ENCODE measurements around the gene RCAN2.

Gene RCAN2

DNA sequence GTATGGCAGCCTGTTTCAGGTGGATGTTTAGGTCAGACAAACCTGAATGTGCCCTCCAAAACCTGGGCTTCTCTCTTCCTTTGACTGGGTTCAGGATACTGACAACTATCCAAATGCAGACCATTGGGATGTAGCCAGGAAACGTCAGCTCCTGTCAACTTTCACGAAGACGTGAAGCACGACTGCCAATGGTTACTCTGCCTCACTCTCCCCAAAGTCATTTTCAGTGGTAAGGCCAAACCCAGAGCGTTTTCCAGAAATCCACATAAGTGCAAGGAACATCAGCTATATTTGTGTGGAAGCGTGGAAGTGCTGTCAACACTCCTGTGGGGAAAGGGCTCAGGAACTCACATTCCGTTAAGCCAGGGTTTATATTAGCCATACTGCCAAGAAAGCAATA lies 20.1 kb upstream of the RCAN2 start:
- no peaks in the 10 kb centered on the region for H3K9me3 ChIP-seq (ENCODE audit: control insufficient read depth in 2 of 2, low read length in 2 of 2)
- H3K4me1 ChIP-seq (ENCODE audit: control insufficient read depth in 2 of 2, insufficient read depth in 2 of 2, low read length in 2 of 2): peaks cover 0 to 7% of the 10 kb centered on the region in 2 donors
- H3K4me3 ChIP-seq (ENCODE audit: low read length in 2 of 2): no peak overlapping the region
- H3K27me3 ChIP-seq (ENCODE audit: control insufficient read depth in 2 of 2, insufficient read depth in 2 of 2, low read length in 2 of 2): no peaks in the 10 kb centered on the region
- no peak overlapping the region for H3K9ac ChIP-seq (ENCODE audit: low read depth in 1 of 2, low read length in 2 of 2)
- H3K27ac ChIP-seq (ENCODE audit: low read depth in 2 of 2, low read length in 2 of 2): peak overlapping the region; percentile 41 to 64
- H3K36me3 ChIP-seq (ENCODE audit: control insufficient read depth in 2 of 2, insufficient read depth in 2 of 2, low read length in 2 of 2): no peaks in the 10 kb centered on the region

GRCh38 chr6:46510651-46511050 lies 19.4 kb upstream of the RCAN2 start:
- H3K36me3 ChIP-seq (ENCODE audit: control insufficient read depth in 2 of 2, insufficient read depth in 2 of 2, low read length in 2 of 2): no peaks in the 10 kb centered on the region
- no peaks in the 10 kb centered on the region for H3K9me3 ChIP-seq (ENCODE audit: control insufficient read depth in 2 of 2, low read length in 2 of 2)
- H3K27ac ChIP-seq (ENCODE audit: low read depth in 2 of 2, low read length in 2 of 2): peak overlapping the region; percentile 41 to 64
- H3K4me1 ChIP-seq (ENCODE audit: control insufficient read depth in 2 of 2, insufficient read depth in 2 of 2, low read length in 2 of 2): peaks cover 2 to 7% of the 10 kb centered on the region in 2 donors
- no peak overlapping the region for H3K9ac ChIP-seq (ENCODE audit: low read depth in 1 of 2, low read length in 2 of 2)
- no peaks in the 10 kb centered on the region for H3K27me3 ChIP-seq (ENCODE audit: control insufficient read depth in 2 of 2, insufficient read depth in 2 of 2, low read length in 2 of 2)
- H3K4me3 ChIP-seq (ENCODE audit: low read length in 2 of 2): no peak overlapping the region

DNA sequence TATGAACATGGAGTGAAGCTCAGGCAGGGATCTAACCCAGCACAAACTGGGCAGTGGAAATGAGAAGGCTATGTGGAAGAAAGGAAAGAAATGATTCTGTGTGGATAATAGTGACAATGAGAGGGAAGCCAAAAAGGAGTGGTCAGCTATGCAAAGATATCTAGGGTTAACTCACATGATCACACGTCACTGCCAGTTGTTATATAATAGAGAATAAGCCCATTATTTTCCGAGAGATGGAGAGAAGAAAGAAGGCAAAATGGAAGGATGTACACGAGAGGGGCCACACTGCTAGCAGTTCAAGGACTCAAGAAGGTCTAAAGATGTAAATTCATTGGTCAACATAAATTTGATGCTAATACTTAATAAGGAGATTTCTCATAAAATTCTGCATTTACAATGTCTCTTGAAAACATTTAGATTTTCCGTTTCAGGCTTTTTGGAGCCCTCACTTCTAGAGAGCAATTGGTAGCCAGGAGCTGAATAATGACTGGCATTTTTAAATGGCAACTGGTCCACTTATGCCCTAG lies 18.8 kb upstream of the RCAN2 start:
- Histone ChIP-seq H3K4me3 (ENCODE audit: low read length in 2 of 2) (no peak overlapping the region), H3K27ac (ENCODE audit: low read depth in 2 of 2, low read length in 2 of 2) (peak overlapping the region in 1 of 2 donors; percentile 46), H3K27me3 (ENCODE audit: control insufficient read depth in 2 of 2, insufficient read depth in 2 of 2, low read length in 2 of 2) (no peaks in the 10 kb centered on the region), H3K4me1 (ENCODE audit: control insufficient read depth in 2 of 2, insufficient read depth in 2 of 2, low read length in 2 of 2) (peaks cover 2 to 7% of the 10 kb centered on the region in 2 donors), H3K36me3 (ENCODE audit: control insufficient read depth in 2 of 2, insufficient read depth in 2 of 2, low read length in 2 of 2) (no peaks in the 10 kb centered on the region), H3K9me3 (ENCODE audit: control insufficient read depth in 2 of 2, low read length in 2 of 2) (no peaks in the 10 kb centered on the region), H3K9ac (ENCODE audit: low read depth in 1 of 2, low read length in 2 of 2) (no peak overlapping the region)

- H3K27me3 ChIP-seq (ENCODE audit: control insufficient read depth in 2 of 2, insufficient read depth in 2 of 2, low read length in 2 of 2): no peaks in the 10 kb centered on the region
- H3K4me1 ChIP-seq (ENCODE audit: control insufficient read depth in 2 of 2, insufficient read depth in 2 of 2, low read length in 2 of 2): peaks cover 3 to 7% of the 10 kb centered on the region in 2 donors
- H3K4me3 ChIP-seq (ENCODE audit: low read length in 2 of 2): no peak overlapping the region
- no peaks in the 10 kb centered on the region for H3K36me3 ChIP-seq (ENCODE audit: control insufficient read depth in 2 of 2, insufficient read depth in 2 of 2, low read length in 2 of 2)
- no peaks in the 10 kb centered on the region for H3K9me3 ChIP-seq (ENCODE audit: control insufficient read depth in 2 of 2, low read length in 2 of 2)
- no peak overlapping the region for H3K9ac ChIP-seq (ENCODE audit: low read depth in 1 of 2, low read length in 2 of 2)
- H3K27ac ChIP-seq (ENCODE audit: low read depth in 2 of 2, low read length in 2 of 2): peak overlapping the region in 1 of 2 donors; percentile 6
These were observed 17.8 kb upstream of the RCAN2 start for GRCh38 chr6:46509063-46509462.

DNA sequence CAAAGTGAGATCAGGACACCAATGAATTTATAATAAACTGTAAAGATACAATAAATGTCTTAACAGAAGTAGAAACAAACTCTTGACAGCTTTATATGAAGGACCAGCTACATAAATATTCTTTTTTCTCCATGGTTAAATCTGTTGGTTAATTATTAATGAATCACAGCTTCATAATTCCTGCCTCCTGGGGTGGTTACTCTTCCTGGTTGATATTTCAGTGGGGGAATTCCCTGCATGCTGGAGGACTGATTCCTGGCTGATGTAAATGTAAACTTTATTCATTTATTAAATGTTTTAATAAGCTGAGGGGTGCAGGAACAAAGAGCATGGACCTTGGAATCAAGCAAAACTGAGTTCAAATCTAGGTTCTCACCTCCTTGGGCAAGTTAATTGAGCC lies 16.2 kb upstream of the RCAN2 start:
- H3K4me1 ChIP-seq (ENCODE audit: control insufficient read depth in 2 of 2, insufficient read depth in 2 of 2, low read length in 2 of 2): peaks cover 3 to 7% of the 10 kb centered on the region in 2 donors
- H3K36me3 ChIP-seq (ENCODE audit: control insufficient read depth in 2 of 2, insufficient read depth in 2 of 2, low read length in 2 of 2): no peaks in the 10 kb centered on the region
- no peak overlapping the region for H3K9ac ChIP-seq (ENCODE audit: low read depth in 1 of 2, low read length in 2 of 2)
- H3K4me3 ChIP-seq (ENCODE audit: low read length in 2 of 2): no peak overlapping the region
- no peaks in the 10 kb centered on the region for H3K27me3 ChIP-seq (ENCODE audit: control insufficient read depth in 2 of 2, insufficient read depth in 2 of 2, low read length in 2 of 2)
- H3K27ac ChIP-seq (ENCODE audit: low read depth in 2 of 2, low read length in 2 of 2): no peak overlapping the region
- no peaks in the 10 kb centered on the region for H3K9me3 ChIP-seq (ENCODE audit: control insufficient read depth in 2 of 2, low read length in 2 of 2)

GRCh38 chr6:46505693-46506512 lies 14.7 kb upstream of the RCAN2 start:
- Histone ChIP-seq H3K9ac (ENCODE audit: low read depth in 1 of 2, low read length in 2 of 2) (no peak overlapping the region), H3K4me1 (ENCODE audit: control insufficient read depth in 2 of 2, insufficient read depth in 2 of 2, low read length in 2 of 2) (peaks cover 3 to 7% of the 10 kb centered on the region in 2 donors), H3K27ac (ENCODE audit: low read depth in 2 of 2, low read length in 2 of 2) (peak overlapping the region in 1 of 2 donors; percentile 15), H3K4me3 (ENCODE audit: low read length in 2 of 2) (no peak overlapping the region), H3K36me3 (ENCODE audit: control insufficient read depth in 2 of 2, insufficient read depth in 2 of 2, low read length in 2 of 2) (no peaks in the 10 kb centered on the region), H3K27me3 (ENCODE audit: control insufficient read depth in 2 of 2, insufficient read depth in 2 of 2, low read length in 2 of 2) (no peaks in the 10 kb centered on the region), H3K9me3 (ENCODE audit: control insufficient read depth in 2 of 2, low read length in 2 of 2) (no peaks in the 10 kb centered on the region)

GRCh38 chr6:46504242-46504641 lies 13.0 kb upstream of the RCAN2 start:
- H3K4me1 ChIP-seq (ENCODE audit: control insufficient read depth in 2 of 2, insufficient read depth in 2 of 2, low read length in 2 of 2): peaks cover 3 to 7% of the 10 kb centered on the region in 2 donors
- H3K4me3 ChIP-seq (ENCODE audit: low read length in 2 of 2): no peak overlapping the region
- no peaks in the 10 kb centered on the region for H3K36me3 ChIP-seq (ENCODE audit: control insufficient read depth in 2 of 2, insufficient read depth in 2 of 2, low read length in 2 of 2)
- no peaks in the 10 kb centered on the region for H3K27me3 ChIP-seq (ENCODE audit: control insufficient read depth in 2 of 2, insufficient read depth in 2 of 2, low read length in 2 of 2)
- H3K27ac ChIP-seq (ENCODE audit: low read depth in 2 of 2, low read length in 2 of 2): peak overlapping the region in 1 of 2 donors; percentile 46
- H3K9ac ChIP-seq (ENCODE audit: low read depth in 1 of 2, low read length in 2 of 2): no peak overlapping the region
- H3K9me3 ChIP-seq (ENCODE audit: control insufficient read depth in 2 of 2, low read length in 2 of 2): no peaks in the 10 kb centered on the region

DNA sequence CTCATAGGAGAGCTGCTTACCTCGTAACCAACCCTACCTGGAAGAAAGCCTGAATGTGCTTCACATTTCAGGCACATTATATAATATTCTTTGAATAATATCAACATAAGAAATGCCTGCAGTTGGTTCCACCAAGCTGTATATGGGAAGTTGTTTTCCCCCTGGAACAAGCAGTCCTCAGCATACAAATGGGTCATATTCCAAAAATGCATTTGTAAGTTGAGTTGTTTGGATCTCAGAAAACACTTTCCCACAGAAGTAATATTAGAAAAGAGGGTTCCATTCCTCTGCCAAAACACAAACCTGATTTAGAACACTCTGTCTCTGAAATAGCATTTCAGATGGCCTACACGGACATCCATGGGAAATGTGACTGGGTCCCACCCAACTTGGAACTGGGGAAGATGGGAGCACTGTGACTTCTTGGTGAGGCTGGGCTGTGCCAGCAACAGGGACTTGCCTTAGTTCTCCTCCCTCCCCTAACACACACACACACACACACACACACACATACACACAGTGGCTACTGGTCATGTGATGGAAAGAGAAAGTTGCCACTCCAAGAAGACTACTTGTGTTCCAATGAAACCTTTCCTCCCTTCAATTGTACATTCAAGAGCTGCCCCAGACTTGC lies 11.4 kb upstream of the RCAN2 start:
- Histone ChIP-seq H3K27me3 (ENCODE audit: control insufficient read depth in 2 of 2, insufficient read depth in 2 of 2, low read length in 2 of 2) (no peaks in the 10 kb centered on the region), H3K36me3 (ENCODE audit: control insufficient read depth in 2 of 2, insufficient read depth in 2 of 2, low read length in 2 of 2) (no peaks in the 10 kb centered on the region)

DNA sequence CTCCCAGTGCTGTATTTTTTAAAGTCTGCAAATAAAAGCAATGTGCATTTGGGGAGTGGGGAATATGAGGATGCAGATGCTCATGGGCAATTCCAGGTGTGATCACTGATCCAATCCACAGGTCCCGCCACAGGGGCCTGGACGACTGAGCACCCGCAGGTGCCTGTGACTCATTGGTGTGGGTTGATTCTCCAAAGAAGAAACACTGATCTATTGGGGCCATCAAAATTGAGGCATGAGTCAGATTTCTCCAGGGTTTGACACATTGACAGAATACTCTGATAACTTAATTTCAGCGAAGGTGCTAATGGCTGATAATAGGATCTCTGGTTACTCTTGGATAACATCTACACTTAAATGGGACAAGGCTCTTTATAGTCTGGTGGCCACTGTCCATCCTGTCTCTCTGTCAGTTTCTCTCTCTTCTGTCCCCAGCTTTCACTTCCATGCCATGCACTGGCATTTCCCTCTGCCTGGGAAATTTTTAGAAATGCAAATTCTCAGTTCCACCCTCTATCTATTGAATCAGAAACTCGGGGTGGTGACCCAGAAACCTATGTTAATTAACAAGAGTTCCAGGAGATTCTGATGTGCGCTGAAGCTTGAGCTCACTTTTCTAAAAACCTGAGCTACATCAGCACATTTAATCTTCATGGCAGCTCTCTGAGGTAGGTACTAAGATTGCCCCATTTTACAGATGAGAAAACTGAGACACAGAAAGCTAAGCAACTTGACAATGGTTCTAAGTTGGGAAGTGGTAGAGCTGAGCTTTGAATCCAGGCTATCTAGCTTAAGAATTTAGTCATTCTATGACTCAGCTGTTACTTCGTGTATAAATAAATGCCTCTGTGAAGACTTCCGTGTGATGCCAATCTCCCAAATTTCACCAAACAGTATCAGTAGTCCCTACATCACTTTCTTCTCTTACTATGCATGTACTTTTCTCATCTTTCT lies 10.2 kb upstream of the RCAN2 start:
- H3K4me1 ChIP-seq (ENCODE audit: control insufficient read depth in 2 of 2, insufficient read depth in 2 of 2, low read length in 2 of 2): peaks cover 0 to 3% of the 10 kb centered on the region in 2 donors
- H3K27ac ChIP-seq (ENCODE audit: low read depth in 2 of 2, low read length in 2 of 2): peak overlapping the region in 1 of 2 donors; percentile 68
- no peak overlapping the region for H3K9ac ChIP-seq (ENCODE audit: low read depth in 1 of 2, low read length in 2 of 2)
- no peaks in the 10 kb centered on the region for H3K36me3 ChIP-seq (ENCODE audit: control insufficient read depth in 2 of 2, insufficient read depth in 2 of 2, low read length in 2 of 2)
- no peaks in the 10 kb centered on the region for H3K27me3 ChIP-seq (ENCODE audit: control insufficient read depth in 2 of 2, insufficient read depth in 2 of 2, low read length in 2 of 2)
- H3K4me3 ChIP-seq (ENCODE audit: low read length in 2 of 2): no peak overlapping the region
- no peaks in the 10 kb centered on the region for H3K9me3 ChIP-seq (ENCODE audit: control insufficient read depth in 2 of 2, low read length in 2 of 2)

More for the DNA sequence above, 11.4 kb upstream of the RCAN2 start:
- H3K4me1 ChIP-seq (ENCODE audit: control insufficient read depth in 2 of 2, insufficient read depth in 2 of 2, low read length in 2 of 2): peaks cover 2 to 3% of the 10 kb centered on the region in 2 donors
- H3K27ac ChIP-seq (ENCODE audit: low read depth in 2 of 2, low read length in 2 of 2): peak overlapping the region in 1 of 2 donors; percentile 68
- H3K9ac ChIP-seq (ENCODE audit: low read depth in 1 of 2, low read length in 2 of 2): no peak overlapping the region
- H3K9me3 ChIP-seq (ENCODE audit: control insufficient read depth in 2 of 2, low read length in 2 of 2): no peaks in the 10 kb centered on the region
- no peak overlapping the region for H3K4me3 ChIP-seq (ENCODE audit: low read length in 2 of 2)

All from mucosa of rectum (tissue), 2 donors.